ENCODE measurements around the gene ARHGAP35. TPM values are rescaled to one million over a fixed set of nuclear protein-coding genes. Genes with fewer than 3 reads are reported as not detected.

Gene ARHGAP35
- total and polyA plus RNA-seq, 2 experiments from 2014 or later = 13.6 to 57.7 TPM

GRCh38 chr19:46844067-46844489 lies 16.7 kb upstream of the ARHGAP35 start:
- Histone ChIP-seq H3K27me3 (ENCODE audit: insufficient read depth) (no peaks in the 10 kb centered on the region), H3K4me1 (ENCODE audit: insufficient read depth) (no peaks in the 10 kb centered on the region; the same call in 1 of the 2 replicates), H2AFZ (no peak overlapping the region), H3K4me3 (no peak overlapping the region), H3F3A (replicated peaks; ENCODE audit: low read depth) (peaks cover 10% of the 10 kb centered on the region; the same call in 1 of the 2 replicates), H3K36me3 (ENCODE audit: insufficient read depth) (peaks cover 9% of the 10 kb centered on the region), H4K20me1 (replicated peaks; ENCODE audit: insufficient read depth) (peaks cover 10% of the 10 kb centered on the region), H3K4me2 (no peak overlapping the region), H3K79me2 (replicated peaks; ENCODE audit: insufficient read depth) (peaks cover 29% of the 10 kb centered on the region), H3K9me2 (ENCODE audit: insufficient read depth) (no peaks in the 10 kb centered on the region), H3K27ac (ENCODE audit: low read depth) (no peak overlapping the region)
- no peak for ATAC-seq
- Mint-ChIP-seq H3K4me1 (peaks cover 3% of the 10 kb centered on the region), H3K36me3 (ENCODE audit: low read depth) (peaks cover 46% of the 10 kb centered on the region), H3K27me3 (ENCODE audit: insufficient read depth, low read depth, poor library complexity) (peaks cover 9% of the 10 kb centered on the region), H3K9me3 (no peaks in the 10 kb centered on the region), H3K4me3 (no peak overlapping the region), H3K27ac (no peak overlapping the region; the same call in 1 of the 2 replicates)
- TF ChIP-seq ETS1 (IDR thresholded peaks at IDR 0.05) (no peak), STAT1 (IDR thresholded peaks at IDR 0.05; ENCODE audit: unreplicated experiment) (no peak), POLR2AphosphoS5 (IDR thresholded peaks at IDR 0.05; ENCODE audit: low read depth) (no peak), ZNF114 (CRISPR knock-in tag; IDR thresholded peaks at IDR 0.05) (no peak), JUNB (IDR thresholded peaks at IDR 0.05; ENCODE audit: unreplicated experiment) (no peak), CTCF (conservative IDR thresholded peaks at IDR 0.05; ENCODE audit: low read depth in 2 of 2) (no peak), ZNF331 (CRISPR knock-in tag; IDR thresholded peaks at IDR 0.05; ENCODE audit: low read depth) (no peak), CREB1 (CRISPR knock-in tag; IDR thresholded peaks at IDR 0.05; ENCODE audit: low read depth) (no peak)
- no peak for DNase-seq (ENCODE audit: low spot score)

- Mint-ChIP-seq H3K27ac (0 out of 2 replicates have a peak overlapping the region, but pooled peaks have one; percentile 48), H3K36me3 (ENCODE audit: low read depth) (peaks cover 39% of the 10 kb centered on the region), H3K4me1 (peaks cover 13% of the 10 kb centered on the region), H3K9me3 (no peaks in the 10 kb centered on the region), H3K27me3 (ENCODE audit: insufficient read depth, low read depth, poor library complexity) (peaks cover 9% of the 10 kb centered on the region), H3K4me3 (no peak overlapping the region)
- no peak for DNase-seq (ENCODE audit: low spot score)
- H3K36me3 ChIP-seq (ENCODE audit: insufficient read depth) = no peaks in the 10 kb centered on the region; the same call in 1 of the 2 replicates
- H3K27ac ChIP-seq (ENCODE audit: low read depth) = no peak overlapping the region
- peaks cover 37% of the 10 kb centered on the region for H3K79me2 ChIP-seq (replicated peaks; ENCODE audit: insufficient read depth)
- no peak overlapping the region for H3K4me2 ChIP-seq
- peaks cover 1% of the 10 kb centered on the region; the same call in 1 of the 2 replicates for H4K20me1 ChIP-seq (replicated peaks; ENCODE audit: insufficient read depth)
- no peak for ATAC-seq
- H2AFZ ChIP-seq = no peak overlapping the region
- no peaks in the 10 kb centered on the region for H3K9me2 ChIP-seq (ENCODE audit: insufficient read depth)
- no peaks in the 10 kb centered on the region for H3K27me3 ChIP-seq (ENCODE audit: insufficient read depth)
- peaks cover 8% of the 10 kb centered on the region; the same call in 1 of the 2 replicates for H3K4me1 ChIP-seq (ENCODE audit: insufficient read depth)
- H3K4me3 ChIP-seq = no peak overlapping the region
- H3F3A ChIP-seq (replicated peaks; ENCODE audit: low read depth) = peaks cover 11% of the 10 kb centered on the region; the same call in 1 of the 2 replicates
- TF ChIP-seq ZNF114 (CRISPR knock-in tag; IDR thresholded peaks at IDR 0.05) (no peak), EZH2 (IDR thresholded peaks at IDR 0.05; ENCODE audit: low read depth, unreplicated experiment) (no peak), REST (IDR thresholded peaks at IDR 0.05; ENCODE audit: unreplicated experiment) (no peak), POLR2AphosphoS5 (IDR thresholded peaks at IDR 0.05; ENCODE audit: low read depth) (no peak)
Observed at GRCh38 chr19:46845959-46846459, 14.8 kb upstream of the ARHGAP35 start.
